ENCODE measurements around the gene NT5C1A.

DNA sequence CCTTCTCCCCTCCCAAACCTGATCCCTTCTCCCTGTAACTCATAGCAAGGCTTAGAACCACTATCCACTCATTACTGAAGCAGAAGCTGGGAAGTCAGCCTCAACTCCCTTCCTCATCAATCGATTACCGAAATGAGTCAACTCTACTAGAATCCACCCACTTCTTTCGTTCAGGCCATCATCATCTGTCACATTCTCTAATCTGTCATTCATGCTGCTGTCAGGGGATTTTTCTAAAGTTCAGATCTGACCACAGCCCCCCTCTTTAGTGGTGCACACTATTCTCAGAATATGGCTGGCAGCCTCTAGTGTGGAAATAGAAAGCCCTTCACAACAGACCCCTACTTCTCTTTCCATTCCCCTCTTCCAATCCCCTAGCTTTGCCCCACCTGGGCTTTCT is 5.1 kb downstream of the NT5C1A start:
- TF ChIP-seq GATA2 (IDR thresholded peaks at IDR 0.05; ENCODE audit: low read depth, low read length) = no peak
- no peak for TF ChIP-seq GATA3 (IDR thresholded peaks at IDR 0.05; ENCODE audit: low read depth, low read length)
